D721Med (cell line): Measurements from ENCODE around the gene FBN3.

ENCODE experiments used
- DNase-seq: peaks from one replicate; pipeline ENCODE4 v3.0.0; 2011; ENCODE audit warnings: low spot score; ENCODE audit not compliant: insufficient read length
- FAIRE-seq: peaks from 2 replicates; lab custom pipeline; 2011; peaks lifted over from hg19 to GRCh38; lab: Jason Lieb, UNC
- TF ChIP-seq, protein P1 (sequence below): IDR thresholded peaks from 2 replicates; pipeline ENCODE4 v1.5.1; 2012; ENCODE audit warnings: mild to moderate bottlenecking, control low read depth; ENCODE audit not compliant: insufficient read depth; ENCODE audit errors: missing control alignments

Gene FBN3

DNA sequence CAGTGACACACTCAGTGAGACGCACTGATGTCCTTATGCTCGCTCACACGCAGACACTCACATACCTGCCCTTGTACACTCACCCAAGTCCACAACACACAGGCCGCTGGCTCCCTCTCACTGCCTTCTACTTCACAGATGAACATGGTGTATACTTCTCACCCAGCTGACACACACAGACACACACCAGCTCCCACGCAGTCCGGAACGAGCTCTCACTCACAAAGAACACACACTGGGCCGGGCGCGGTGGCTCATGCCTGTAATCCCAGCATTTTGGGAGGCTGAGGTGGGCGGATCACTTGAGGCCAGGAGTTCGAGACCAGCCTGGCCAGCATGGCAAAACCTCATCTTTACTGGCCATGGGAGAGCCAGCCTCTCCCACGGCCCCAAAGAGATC, 65.2 kb downstream of the FBN3 start:
- DNase-seq (no peak), FAIRE-seq (no peak)
- TF ChIP-seq, protein P1, sequence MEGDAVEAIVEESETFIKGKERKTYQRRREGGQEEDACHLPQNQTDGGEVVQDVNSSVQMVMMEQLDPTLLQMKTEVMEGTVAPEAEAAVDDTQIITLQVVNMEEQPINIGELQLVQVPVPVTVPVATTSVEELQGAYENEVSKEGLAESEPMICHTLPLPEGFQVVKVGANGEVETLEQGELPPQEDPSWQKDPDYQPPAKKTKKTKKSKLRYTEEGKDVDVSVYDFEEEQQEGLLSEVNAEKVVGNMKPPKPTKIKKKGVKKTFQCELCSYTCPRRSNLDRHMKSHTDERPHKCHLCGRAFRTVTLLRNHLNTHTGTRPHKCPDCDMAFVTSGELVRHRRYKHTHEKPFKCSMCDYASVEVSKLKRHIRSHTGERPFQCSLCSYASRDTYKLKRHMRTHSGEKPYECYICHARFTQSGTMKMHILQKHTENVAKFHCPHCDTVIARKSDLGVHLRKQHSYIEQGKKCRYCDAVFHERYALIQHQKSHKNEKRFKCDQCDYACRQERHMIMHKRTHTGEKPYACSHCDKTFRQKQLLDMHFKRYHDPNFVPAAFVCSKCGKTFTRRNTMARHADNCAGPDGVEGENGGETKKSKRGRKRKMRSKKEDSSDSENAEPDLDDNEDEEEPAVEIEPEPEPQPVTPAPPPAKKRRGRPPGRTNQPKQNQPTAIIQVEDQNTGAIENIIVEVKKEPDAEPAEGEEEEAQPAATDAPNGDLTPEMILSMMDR: no peak

- FAIRE-seq (no peak), DNase-seq (no peak)
- TF ChIP-seq, protein P1: no peak
Measured at GRCh38 chr19:8083141-8083540, 66.3 kb downstream of the FBN3 start.

GRCh38 chr19:8081569-8082550, 67.5 kb downstream of the FBN3 start:
- no peak for FAIRE-seq
- DNase-seq: no peak
- TF ChIP-seq, protein P1: no peak

GRCh38 chr19:8080832-8081231, 68.6 kb downstream of the FBN3 start:
- FAIRE-seq: no peak
- DNase-seq: no peak
- TF ChIP-seq, protein P1: no peak

DNA sequence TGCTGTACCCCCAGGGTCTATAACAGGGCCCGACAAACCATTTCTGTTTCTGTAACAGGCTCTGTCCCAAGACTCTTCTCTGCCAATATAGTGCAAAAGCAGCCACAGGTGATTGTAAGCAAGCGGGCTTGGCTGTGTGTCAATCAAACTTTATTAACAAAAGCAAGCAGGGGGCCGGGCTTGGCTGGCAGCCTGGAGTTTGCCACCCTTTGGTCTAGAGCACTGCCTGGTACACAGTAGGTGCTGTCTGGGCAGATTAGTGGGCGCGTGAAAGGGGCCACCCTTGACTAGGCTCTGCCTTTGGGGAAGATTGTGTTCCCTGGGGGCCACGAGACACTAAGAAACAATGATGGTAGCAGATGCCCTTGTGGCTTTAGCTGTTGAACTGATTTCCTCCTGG, 69.4 kb downstream of the FBN3 start:
- TF ChIP-seq, protein P1: no peak
- FAIRE-seq (no peak), DNase-seq (no peak)

DNA sequence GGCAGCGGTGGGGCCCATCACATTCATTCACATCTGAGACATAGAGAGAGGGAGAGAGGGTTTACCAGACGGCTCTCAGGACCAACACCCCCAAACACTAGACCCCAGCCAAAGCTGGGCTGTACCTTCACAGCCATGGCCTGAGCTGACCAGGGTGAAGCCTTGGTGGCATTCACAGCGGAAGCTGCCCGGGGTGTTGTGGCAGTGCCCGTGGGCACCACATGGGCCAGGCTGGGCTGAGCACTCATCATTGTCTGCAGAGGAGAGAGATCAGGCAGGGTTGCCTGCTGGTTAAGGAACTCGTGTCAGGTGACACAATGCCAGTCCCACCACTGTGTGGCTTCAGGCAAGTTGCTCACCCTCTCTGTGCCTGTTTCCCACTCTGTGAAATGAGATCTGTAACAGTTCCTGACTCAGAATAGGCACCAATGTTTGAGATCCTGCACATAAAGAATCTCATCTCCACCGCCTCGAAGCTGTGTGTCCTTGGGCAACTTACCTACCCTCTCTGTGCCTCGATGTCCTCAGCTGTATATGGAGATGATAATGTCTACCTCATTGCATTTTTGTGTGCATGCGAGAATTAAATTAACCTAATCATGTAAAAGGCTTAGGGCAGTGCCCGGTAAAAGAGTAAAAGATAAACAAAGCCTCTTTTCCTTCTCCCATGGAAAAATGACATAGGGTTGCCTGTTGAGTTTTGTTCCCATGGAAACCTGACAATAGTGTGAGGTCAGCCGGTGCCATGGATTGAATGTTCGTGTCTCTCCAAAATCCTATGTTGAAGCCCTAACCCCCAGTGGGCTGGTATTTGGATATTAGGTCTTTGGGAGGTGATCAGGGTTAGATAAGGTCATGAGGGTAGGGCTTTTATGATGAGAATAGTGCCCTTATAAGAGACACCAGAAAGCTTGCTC, 74.0 kb downstream of the FBN3 start:
- TF ChIP-seq, protein P1: no peak
- FAIRE-seq (no peak), DNase-seq (no peak)
